Astrocyte of the cerebellum (primary cell): ENCODE results near the gene CHRNA4.

Source experiments
- DNase-seq: peaks from one replicate; pipeline ENCODE4 v3.0.0-alpha.2; 2011; ENCODE audit warnings: low read depth
- H3K4me3 ChIP-seq: 2 replicates; pipeline ENCODE4 v1.5.1; 2011; ENCODE audit warnings: mild to moderate bottlenecking, low read depth, low read length, moderate library complexity
- CTCF ChIP-seq: IDR thresholded peaks from 2 replicates; pipeline ENCODE4 v1.5.1; 2012; ENCODE audit warnings: low read length, low read depth, moderate library complexity, mild to moderate bottlenecking; ENCODE audit errors: missing control alignments
- in situ Hi-C: cut with HindIII; loops from 2 replicates; pipeline ENCODE4 v1.10.0; 2017; ENCODE audit warnings: low sequenced_read_pairs

Gene CHRNA4

GRCh38 chr20:63363013-63363957, 2.1 kb upstream of the CHRNA4 start:
- in situ Hi-C loops = no loop called here
- no peak overlapping the region for H3K4me3 ChIP-seq
- no peak for DNase-seq
- TF ChIP-seq CTCF = no peak

DNA sequence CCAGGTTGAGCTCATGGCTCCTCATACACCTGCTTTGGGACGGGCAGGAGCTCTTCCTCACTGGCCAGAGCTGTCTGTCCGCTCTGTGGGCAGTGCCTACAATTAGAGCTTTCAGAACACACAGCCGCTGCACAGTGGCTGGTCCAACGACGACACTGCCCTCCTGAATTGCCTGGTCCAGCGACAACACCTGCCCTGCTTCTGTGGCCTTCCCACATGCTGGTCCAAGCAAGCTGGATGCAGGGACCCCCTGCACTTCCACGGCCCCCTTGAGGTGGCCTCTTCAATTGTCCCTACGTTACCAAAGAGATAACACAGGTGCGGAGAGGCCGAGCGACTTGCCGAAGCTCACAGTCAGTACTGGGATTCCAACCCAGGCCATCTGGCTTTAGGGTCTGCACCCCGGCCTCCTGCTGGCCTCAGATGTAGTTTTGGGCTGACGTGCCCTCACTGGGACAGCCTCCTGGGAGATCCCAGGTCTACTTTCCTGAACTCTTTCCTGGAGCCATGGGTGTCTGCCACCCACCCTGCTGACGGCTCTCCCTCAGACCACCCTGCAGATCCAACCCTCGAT, 1.4 kb upstream of the CHRNA4 start:
- DNase-seq = no peak
- H3K4me3 ChIP-seq = no peak overlapping the region
- in situ Hi-C loops = no loop called here
- TF ChIP-seq CTCF = no peak

- TF ChIP-seq CTCF = no peak
- in situ Hi-C loops = no loop called here
- no peak overlapping the region for H3K4me3 ChIP-seq
- DNase-seq = no peak
Observed at GRCh38 chr20:63361519-63362435, 628 bp upstream of the CHRNA4 start.

GRCh38 chr20:63359937-63360849, 956 bp downstream of the CHRNA4 start:
- in situ Hi-C loops = no loop called here
- DNase-seq = no peak
- H3K4me3 ChIP-seq = no peak overlapping the region
- no peak for TF ChIP-seq CTCF

- in situ Hi-C loops = no loop called here
- no peak overlapping the region for H3K4me3 ChIP-seq
- TF ChIP-seq CTCF = no peak
- no peak for DNase-seq
Observed at GRCh38 chr20:63359164-63359934, 1.8 kb downstream of the CHRNA4 start.
